GM04503 (cell line): ENCODE data around the gene GAPVD1.
"Not testable (repeated sequence)": the region's sequence is repeated elsewhere in the genome, so short reads cannot be mapped to it uniquely, and the experiment has no call there.

Experiments used
- DNase-seq: peaks from one replicate; pipeline ENCODE4 v3.0.0-alpha.2; 2012; ENCODE audit warnings: low read depth

Gene GAPVD1

DNA sequence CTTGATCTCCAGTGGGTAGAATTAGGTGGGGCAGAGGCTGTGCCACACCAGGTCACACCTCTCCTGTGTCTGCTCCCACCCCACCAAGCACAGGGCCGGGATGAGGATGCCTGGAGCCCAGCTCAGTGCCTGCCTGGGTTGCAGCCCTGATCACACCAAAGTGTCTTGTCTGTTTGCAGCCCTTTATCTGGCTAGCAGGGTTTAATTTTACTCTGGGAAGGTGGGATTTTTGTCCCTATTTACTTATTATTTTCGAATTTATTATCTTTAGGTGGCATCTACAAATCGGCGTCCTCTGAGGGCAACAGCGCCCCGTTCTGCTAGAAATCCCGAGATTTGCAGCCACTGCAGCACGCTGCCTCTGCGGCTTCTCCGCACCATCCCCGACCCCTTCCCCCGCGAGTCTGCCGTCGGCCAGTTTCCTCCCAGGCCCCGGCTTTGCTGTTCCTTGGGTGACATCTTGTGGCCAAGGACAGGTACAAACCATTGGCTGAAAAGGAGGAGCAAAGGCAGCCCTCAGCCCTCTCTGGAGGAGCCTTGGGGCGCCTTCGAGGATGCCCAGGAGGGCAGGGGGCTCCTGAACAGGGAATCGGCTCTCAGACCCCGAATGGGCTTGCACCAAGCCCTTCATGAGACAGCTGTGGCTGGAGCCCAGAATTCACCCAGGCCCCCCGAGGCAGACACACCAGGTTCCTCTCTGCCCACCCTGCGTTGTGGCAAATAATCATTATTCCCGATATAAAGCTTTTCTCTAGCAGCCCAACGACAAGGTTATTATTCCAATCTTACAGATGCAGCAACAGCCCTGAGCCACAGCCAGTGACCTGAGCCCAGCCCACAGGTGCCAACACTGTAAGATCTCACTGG, 113.0 kb downstream of the GAPVD1 start:
- no peak for DNase-seq

DNA sequence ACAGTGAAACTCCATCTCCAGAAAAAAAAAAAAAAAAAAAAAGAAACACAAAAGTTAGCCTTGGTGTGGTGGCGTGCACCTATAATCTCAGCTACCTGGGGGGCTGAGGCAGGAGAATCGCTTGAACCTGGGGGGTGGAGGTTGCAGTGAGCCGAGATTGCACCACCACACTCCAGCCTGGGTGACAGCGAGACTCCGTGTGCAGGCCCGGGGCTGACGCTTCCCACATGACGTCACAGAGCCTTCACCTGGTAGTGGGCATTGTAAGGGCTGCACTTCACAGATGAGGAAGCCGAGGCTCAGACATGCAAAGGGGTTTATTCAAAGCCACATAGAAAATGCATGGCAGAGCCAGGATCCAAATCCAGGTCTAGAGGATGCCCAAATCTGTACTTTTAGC, 114.2 kb downstream of the GAPVD1 start:
- DNase-seq: no peak

DNA sequence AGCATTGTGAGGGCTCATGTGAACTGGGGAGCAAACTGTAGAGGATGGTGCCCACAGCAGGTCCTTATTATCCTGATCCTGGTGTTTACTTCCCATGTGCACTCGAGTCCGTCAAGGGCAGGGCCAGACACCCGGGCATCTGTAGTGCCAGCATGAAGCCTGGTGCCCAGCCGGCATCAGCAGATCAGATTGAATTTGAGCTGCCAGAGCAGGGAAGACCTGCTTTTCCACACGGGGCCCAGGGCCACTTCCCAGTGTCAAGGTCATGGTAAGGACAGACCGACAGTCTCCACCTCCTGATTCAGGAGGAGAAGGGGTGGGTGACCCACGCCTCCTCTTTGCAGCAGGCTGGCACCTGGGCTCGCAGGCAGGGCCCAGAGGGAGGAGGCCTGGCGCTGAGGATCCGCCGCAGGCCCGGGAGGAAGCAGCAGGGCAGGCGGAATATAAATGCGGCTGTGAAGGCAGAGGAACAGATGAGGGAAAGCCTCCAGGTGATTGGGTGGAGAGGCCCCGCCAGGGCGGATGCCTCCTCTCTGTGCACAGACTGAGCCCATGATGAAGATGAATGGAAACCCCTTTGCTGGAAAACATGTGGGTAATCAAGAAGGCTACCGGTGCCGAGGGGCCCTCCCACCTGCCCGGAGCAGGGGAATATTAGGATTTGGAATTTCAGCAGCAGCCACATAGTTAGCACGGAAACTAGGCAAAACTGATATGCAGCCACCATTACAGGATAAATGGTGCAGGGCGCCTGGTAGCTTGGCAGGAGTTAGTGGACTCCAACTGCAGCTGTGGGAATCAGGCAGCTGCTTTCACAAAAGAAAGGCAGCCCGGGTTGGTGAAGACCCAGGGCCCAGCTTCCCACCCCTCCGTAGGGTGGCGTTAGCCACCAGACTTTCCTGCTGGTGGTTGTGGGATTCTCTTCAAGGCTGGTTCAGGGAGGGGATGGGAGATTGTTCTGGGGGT, 114.9 kb downstream of the GAPVD1 start:
- no peak for DNase-seq

DNA sequence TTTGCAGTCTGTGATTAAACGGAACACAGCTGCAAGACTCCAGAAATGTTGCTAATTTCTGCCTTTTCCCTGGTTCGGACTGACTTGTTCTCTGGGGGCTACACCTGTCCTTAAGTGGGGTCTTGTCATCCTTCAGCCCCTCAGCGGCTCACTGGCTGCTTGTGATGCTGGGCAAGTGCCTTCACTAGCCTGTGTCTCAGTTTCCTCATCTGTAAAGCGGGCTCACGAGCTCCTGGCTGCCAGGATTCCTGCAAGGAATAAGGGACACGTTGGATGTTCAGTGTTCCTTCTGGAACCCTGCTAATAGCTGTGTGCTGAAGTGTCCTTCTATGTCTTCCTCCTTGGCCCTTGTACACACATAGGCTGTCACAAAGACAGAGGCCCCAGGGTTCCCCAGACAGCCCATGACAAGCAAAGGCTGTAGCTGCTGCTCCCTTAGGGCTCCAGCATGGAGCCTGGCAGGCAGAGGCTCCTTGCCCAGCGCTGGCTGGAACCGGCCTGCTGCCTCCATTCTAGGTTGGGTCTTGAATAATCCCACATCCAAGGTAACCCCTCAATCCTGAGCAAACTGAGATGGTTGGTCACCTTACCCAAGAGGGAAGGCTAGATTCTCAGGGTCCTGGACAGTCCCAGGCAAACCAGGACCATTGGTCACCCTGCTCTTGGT, 116.1 kb downstream of the GAPVD1 start:
- DNase-seq: no peak

DNA sequence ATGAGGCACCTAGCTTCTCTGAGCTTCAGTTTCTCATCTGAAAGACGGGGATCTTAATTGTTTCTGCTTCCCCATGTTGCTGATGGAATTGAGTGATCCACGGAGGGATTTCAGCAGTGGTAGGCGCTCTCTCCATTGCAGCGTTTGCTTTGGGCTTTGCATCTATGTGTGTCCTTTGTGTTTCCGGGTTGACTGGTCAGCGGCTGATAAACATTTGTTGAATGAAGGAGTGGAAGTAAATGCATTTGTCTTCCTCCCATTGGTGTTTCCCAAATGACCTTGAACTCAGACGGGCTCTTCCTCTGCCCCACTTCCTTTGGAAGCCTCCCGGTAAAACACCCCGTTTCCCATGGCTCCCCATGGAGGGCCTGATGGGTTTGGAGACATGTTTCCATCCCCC, 117.2 kb downstream of the GAPVD1 start:
- no peak for DNase-seq

DNA sequence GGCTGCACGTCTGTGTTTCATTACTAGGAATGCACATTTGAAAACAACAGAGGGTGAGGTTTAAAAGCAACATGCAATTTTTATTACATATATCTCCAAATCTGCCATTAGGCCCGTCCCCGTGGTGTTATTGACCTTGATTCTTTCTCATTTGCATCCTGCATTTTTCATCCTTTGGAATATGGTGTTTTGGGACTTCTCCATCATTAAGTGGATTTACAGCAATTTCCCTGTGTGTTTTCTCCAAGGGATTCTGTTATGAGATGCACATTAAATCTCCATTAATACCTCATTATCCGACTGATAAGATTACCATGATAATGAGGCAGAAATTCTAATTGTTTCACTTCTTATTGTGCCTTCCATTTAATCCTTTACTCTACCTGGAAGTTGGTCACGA, 117.6 kb downstream of the GAPVD1 start:
- no peak for DNase-seq

DNA sequence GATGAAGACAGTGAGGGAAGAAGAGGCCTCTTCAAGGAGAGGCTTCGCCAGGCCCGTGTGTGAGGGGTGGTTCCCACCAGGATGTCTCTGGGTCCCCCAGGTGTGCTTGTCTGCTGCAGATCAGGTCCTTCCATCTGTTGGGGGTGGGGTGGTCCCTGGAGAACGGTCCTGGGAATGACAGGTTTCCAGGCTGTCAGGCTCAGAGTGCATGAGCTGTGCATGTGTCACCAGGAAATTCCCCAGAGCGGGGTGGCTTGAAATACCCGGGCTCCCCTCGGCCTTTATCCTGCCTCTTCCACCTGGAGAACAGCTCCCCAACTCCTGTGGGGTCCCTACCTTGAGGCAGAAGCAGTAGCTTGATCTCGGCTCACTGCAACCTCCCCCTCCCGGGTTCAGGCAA, 118.8 kb downstream of the GAPVD1 start:
- DNase-seq: no peak

DNA sequence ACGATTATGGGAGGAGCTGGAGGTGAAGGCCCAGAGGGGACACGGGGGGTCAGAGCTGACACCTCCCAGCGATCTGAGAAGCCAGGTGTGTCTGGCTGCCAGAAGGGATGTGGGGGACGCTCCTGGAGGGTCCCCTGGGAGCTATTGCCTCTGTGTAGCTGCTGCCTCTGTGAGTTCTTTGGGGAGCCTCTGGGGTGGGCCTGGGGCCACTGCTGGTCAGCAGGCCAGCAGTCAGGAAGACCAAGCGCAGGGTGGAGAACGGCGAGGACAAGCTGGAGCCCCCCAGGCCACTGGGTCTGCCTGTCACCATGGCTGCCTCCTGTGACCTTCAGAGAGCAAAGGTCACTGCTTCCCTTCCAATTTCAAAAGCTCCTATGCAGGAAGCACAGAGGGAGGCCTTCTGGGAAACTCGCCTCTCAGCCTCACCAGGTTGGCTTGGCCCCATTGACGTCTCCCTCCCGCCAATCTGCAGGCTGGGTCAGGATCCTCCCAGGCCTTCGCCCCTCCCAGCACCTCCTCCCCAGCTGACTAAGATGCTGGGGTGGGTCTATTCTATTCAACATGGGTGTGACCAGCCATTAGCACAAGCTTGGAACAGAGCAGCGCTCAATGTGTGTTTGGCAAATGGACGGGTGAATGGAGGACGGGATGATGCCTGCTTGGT, 126.4 kb downstream of the GAPVD1 start:
- DNase-seq: no peak

DNA sequence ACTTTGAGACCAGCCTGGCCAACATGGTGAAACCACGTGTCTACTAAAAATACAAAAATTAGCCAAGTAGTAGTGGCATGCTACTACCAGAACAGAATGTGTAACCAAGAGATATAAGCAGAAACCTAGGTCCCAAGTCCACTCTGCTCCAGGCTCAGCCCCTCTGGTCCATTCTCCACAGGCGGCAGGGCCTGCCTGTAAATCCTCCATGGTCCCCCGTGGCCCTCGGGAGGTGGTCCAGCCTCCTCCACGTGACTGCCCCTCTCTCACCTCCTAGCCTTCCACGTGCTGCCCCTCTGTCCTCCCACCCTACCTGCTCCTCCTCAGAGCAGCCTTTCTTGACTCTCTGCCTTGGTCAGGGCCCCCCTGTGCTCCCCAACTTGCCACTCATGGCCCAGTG, 127.4 kb downstream of the GAPVD1 start:
- no peak for DNase-seq

DNA sequence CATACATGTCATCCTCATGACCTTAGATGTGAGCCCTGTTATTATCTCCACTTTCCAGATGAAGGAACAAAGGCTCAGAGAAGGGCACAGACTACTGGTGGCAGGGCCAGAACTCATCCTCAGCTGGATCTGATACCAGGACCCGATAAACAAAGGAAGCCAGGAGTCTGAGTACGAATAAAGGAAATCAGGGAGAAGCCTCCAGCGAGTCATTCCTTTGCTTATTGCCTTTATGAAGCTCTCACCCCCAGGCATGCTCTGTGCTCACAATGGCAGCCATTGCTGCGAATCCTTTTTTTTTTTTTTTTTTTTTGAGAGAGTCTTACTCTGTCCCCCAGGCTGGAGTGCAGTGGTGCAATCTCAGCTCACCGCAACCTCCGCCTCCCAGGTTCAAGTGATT, 130.1 kb downstream of the GAPVD1 start:
- DNase-seq: no peak

DNA sequence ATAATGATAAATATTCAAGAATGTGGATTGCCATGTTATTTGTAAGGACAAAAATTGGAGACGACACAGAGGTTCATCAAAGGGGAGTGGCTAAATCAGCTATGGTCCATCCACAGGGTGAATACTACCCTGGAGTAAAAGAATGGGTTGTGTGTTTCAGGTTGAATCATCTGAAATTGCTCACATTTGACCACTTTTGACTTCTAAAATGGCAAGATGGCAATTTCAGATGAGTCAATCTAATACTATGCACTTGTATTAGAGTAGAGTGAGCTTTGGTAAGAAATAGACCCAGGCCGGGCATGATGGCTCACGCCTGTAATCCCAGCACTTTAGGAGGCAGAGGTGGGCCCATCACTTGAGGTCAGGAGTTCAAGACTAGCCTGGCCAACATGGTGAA, 131.8 kb downstream of the GAPVD1 start:
- DNase-seq: no peak

DNA sequence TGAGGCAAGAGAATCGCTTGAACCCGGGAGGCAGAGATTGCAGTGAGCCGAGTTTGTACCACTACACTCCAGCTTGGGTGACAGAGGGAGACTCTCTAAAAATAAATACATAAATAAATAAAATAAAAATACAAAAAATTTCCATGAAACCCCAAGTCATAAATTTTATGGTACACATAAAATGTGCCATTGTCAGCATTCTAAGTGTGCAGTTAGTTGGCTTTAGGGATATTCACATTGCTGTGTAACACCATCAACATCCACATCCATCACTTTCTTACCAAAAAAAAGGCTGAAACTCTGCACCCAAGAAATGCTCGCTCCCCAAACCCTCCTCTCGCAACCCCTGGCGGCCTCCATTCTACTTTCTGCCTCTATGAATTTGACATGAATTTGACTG, 135.2 kb downstream of the GAPVD1 start:
- DNase-seq: no peak

DNA sequence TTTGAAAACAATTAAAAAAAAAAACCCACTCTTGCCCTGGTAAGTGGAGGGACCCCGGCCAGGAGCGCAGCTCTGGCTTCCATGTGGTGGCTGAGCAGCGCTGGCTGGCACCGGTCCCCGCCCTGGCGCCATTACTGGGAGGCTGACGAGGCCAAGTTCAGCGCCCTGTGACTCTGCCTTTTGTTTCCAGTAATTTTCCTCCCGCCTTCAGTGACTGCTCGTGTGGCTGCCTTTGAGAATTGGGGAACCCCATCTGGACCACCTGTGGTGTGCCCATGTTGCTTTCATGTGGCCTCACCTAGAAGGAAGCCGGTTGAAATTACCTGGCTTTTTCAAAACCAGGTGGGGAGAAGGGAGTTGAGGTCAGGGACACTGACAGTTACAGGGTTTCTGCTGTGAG, 136.1 kb downstream of the GAPVD1 start:
- no peak for DNase-seq

DNA sequence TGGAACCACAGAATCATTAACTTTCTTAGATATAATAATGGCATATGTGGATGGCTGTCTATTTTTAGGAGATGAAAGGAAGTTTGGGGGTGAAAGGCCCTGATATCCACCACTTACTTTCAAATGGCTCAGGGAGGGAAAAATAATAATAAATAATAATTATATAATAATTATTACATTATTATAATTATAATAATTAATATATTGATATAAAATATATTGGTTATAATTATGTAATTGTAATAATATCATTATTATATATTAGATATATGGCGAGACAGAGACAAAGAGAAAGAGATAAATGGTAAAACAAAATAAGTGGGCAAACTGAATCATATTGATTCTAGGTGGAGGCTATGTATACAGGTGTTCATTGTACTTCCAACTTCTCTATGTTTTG, 136.6 kb downstream of the GAPVD1 start:
- DNase-seq: no peak

DNA sequence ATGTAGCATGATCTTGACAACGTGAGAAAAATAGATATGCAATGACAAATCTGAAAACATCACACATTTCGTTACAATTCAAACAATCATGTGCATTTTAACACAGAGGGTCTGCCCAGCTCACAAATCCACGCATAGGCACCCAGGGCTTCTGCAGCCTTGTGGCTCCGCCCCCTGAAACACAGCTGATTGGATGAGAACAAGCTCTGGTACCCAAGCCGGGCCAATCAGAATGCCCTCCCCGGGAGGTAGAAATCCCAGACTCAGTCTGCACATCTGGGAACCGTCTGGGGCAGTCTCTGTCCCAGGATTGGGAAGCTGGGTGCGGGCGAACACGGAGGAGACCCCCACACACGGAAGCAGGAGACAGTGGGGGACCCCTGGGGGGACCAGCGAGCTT, 137.5 kb downstream of the GAPVD1 start:
- DNase-seq: no peak

DNA sequence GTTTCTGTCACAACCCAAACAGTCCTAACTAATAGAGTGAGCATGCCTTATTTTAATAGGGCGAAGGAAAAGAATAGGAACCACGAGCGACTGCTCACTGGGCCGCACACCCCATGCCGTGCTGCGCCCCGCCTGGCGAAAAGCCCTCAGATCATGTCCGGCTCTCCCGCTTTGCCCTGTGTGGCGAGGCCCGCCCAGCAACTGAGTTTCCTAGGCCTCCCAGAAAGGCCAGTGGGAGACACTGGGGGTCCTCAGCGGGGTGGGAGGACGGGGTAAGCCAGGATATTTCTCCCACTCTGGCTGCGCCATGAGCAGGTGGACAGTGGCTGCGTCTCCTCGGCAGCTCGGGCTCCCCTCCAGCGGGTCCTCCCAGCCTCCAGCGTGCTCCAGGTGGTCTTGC, 138.0 kb downstream of the GAPVD1 start:
- no peak for DNase-seq

DNA sequence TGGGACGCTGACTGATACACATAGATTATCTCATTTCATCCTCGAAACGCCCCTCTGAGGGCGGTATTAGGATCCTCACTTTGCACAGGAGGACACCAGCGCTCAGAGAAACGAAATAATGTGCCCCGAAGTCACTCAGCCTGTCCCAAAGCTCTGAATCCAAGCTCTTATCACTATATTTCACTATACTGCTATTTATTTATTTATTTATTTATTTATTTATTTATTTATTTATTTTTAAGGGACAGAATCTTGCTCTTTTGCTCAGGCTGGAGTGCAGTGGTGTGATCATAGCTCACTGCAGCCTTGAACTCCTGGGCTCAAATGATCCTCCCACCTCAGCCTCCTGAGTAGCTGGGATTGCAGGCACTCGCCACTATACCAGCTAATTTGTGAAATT, 138.6 kb downstream of the GAPVD1 start:
- not testable (repeated sequence) for DNase-seq

DNA sequence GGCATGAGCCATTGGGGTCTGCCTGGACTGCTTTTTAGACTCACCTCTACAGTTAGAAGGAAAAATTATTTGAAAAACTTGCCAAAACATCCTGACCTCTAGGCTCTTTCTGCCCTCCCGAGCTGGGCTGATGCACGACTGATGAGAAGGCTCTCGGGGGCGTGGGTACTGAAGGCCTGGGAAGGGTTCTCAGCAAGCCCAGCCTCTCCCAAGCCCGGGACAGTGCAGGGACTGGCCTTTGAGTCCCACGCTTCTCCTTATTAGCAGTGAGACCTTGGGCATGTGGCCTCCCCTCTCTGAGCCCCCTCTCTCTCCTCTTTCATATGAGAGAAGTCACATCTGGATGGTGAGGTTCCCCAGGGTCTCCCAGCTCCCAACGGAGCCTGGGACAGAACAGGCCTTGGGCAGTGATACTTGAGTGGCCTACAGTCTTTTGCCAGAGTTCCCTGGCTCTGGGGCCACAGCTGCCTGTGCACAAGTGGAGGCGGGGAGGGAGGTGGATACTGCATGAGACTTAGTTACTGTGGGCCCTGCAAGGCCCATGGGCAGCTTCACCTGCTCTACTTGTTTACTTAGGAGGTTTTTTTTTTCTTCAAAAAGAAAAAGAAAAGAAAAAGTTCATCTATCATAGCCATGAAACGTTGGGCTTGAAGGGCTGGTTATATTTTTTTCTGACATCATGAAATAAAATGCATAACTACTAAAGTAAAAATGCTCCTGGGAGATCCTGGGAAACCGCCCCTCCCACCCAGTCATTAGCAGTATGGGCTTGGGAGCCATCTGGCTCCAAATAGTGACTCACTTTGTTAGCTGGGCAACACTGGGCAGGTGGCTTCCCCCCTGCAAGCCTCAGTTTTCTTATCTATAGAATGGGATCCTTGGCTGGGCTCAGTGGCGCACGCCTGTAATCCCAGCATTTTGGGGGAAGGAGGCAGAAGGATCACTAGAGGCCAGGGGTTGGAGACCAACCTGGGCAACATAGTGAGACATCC, 139.4 kb downstream of the GAPVD1 start:
- no peak for DNase-seq

DNA sequence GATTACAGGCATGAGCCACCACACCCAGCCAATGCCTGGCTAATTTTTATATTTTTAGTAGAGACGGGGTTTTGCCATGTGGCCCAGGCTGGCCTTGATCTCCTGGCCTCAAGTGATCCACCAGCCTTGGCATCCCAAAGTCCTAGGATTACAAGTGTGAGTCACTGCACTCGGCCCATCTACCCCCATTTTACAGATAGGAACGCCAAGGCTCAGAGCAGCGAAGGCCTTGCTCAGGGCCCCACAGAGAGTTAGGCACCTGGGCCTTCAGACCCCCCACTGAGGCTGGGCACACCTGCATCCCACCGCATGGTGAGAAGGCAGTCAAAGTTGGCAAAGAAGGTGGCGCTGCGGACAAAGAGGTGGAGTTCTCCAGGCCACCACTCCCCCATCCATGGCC, 143.1 kb downstream of the GAPVD1 start:
- DNase-seq: no peak

DNA sequence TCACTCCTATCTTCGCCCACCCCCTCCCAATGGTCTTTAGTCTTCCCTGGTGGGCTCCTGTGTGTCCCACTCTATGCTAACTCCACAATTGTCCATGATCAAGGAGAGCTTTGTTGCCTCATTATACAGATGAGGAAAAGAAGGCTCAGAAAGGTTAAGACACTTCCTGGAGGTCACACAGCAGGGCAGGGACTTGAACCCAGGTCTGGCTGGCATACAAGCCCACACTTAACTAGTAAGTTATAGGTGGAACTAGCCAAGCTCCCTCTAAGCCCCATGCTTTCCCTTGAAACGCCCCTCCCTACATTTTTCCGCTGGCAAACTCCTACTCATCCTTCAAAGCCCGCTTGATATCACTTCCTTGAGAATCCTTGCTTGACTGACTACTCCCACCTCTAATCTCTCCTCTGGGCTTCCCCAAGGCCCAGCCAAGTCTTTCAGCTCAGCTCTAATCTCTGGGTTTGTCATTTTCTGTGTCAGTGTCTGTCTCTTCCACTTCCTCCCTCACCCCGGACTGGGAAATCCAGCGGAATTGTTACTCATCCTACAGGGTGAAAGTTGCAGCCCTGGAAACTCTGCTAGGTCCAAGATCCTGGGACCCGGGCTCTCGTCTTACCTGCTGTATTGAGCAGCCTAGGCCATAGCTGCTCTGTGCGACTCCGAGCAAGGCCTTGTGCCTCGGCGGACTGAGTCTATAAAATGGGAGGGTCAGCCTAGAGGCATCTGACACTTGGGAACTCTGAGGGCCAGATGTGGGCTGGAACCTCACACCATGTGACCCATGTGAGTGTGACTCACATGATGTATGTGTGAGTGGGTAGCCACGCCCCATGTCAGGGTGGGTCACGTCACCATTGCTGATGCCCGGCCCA, 144.5 kb downstream of the GAPVD1 start:
- DNase-seq: no peak
